HG03025 (cell line): ENCODE data around the gene SNX21.
"Not testable (repeated sequence)": the region's sequence is repeated elsewhere in the genome, so short reads cannot be mapped to it uniquely, and the experiment has no call there.

Source experiments
- ATAC-seq: cut with Tn5 transposase; IDR thresholded peaks from one replicate; pipeline ENCODE4 v1.9.1; 2021; ENCODE audit warnings: mild to moderate bottlenecking, moderate library complexity; ENCODE audit not compliant: unreplicated experiment, low FRiP score

SNX21 gene, protein sequence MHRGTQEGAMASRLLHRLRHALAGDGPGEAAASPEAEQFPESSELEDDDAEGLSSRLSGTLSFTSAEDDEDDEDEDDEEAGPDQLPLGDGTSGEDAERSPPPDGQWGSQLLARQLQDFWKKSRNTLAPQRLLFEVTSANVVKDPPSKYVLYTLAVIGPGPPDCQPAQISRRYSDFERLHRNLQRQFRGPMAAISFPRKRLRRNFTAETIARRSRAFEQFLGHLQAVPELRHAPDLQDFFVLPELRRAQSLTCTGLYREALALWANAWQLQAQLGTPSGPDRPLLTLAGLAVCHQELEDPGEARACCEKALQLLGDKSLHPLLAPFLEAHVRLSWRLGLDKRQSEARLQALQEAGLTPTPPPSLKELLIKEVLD

DNA sequence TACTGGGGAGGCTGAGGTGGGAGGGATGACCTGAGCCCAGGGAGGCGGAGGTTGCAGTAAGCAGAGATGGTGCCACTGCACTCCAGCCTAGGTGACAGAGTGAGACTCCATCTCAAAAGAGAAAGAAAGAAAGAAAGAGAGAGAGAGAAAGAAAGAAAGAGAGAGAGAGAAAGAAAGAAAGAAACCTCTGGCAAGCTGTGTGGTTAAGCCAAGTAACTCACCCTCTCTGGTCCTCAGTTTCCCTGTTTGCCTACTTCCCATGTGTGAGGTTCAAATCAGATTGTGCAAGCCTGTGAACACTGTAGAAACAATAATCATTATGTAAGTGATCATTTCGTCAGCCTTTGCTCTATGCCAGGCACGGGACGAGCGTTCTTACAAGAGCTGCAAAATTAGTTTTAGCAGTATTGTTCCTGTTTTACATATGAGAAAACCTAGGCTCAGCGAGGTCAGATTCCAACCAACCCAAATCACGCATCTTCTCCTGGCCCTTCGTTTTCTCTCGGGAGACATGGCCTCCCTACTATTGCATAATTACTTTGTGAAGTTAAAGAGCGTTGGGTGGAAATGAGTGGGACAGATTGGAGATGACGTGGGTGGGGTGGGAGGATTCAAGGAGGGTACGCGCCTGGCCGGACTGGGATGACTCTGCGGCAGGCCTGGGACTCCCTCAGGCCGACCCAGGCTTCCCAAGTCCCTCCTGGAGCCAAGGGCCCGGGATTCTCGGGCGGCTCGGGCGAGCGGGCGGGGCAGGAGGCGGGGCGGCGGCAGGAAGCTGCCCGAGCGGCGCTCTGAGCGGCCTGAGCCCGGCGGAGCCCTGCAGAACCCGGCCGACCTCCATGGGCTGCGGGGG lies at the start of gene SNX21:
TSS of gene SNX21 (plus strand) at position 770 of the 853 bp plus-strand sequence. CDS start 121 bp downstream, outside the sequence.
- ATAC-seq = no peak

DNA sequence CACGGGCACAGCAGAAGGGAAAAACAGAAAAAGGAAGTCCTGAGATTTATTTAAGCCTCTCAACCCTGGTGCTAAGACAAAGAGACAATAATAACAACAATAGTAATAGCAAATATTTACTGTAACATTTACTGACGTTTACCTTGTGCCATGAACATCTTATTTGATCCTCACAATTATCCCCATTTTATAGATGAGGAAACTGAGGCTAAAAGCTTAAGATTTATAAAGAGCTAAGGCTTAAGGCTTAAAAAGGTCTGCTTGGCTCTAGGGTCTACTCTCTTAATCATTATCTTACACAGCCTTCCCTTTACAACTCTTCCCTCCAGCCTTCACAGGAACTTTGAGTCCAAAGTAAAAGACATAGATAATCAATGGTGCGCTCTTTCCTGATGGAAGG lies 45.2 kb upstream of the SNX21 start:
- ATAC-seq = no peak

DNA sequence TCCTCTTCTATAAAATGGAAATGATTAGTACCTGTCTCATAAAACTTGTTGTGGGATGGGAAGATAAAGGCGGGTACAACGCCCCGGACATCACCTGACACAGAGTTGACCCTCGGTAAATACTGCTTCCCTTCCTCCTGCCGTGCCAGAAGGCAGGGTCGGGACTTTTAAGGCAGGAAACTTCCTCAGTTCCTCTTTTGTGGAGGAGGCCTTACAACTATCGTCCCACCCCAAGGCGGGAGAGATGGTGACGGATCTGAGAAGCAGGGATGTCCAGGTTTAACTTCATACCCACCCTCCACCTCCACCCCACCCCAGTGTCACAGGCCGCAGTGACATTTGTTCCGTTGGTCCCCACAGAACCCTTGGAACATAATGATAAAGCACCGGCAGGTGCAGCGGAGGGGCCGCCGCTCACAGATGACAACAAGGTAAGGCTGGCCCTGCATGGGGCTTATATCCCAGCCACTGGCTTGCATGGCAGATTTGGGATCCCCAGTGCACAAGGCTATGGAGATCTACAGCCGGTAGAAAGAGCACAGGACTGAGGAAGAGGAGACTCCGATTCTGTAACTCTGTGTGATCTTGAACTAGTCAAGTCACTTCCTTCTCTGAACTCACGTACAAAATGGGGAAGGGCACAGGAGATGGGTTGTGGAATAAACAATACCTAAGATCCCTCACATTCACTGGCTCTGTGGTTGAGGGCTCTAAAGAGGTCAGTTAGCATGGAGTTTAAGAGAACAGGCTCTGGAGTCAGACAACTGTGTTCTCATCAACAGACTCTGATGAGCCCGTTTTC lies 41.1 kb upstream of the SNX21 start:
- peak; percentile 9 for ATAC-seq

DNA sequence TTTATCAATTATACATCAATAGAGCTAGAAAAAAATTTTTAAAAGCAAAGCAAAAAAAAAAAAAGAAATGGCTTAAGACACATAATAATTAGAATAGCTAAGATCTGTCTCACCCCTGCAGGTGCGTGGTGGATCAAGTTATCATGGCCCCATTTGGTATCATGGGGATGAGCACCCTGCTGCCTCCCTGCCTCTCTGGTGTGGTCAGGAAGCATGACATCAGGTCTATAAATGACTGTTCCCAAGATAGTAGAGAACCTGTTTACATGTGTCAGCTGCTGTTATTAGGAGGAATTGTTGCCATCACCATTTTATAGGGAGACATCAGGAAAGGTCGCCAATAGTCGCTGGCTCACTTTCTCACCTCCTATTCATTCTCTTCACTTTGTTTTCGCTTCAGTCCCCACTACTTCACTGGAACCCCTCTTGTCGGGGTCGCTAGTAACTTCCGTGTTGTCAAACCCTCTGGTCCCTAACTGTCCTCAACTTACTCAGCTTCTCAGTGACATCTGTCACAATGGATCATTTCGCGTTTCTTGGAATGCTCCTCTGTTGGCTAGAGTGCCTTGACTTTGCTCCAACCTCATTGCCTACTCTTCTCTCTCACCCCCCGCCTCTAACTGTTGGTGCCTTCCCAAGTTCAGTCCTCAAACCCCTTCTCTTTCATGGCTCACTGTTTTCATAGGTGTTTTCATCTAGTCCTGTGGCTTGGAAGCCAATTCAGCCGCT lies 37.1 kb upstream of the SNX21 start:
- no peak for ATAC-seq

DNA sequence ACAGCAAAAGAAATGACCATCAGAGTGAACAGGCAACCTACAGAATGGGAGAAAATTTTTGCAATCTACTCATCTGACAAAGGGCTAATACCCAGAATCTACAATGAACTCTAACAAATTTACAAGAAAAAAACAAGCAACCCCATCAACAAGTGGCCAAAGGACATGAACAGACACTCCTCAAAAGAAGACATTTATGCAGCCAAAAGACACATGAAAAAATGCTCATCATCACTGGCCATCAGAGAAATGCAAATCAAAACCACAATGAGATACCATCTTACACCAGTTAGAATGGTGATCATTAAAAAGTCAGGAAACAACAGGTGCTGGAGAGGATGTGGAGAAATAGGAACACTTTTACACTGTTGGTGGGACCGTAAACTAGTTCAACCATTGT lies 36.1 kb upstream of the SNX21 start:
- ATAC-seq = not testable (repeated sequence)

DNA sequence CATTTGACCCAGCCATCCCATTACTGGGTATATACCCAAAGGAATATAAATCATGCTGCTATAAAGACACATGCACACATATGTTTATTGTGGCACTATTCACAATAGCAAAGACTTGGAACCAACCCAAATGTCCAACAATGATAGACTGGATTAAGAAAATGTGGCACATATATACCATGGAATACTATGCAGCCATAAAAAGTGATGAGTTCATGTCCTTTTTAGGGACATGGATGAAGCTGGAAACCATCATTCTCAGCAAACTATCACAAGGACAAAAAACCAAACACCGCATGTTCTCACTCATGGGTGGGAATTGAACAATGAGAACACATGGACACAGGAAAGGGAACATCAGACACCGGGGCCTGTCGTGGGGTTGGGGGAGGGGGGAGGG lies 35.6 kb upstream of the SNX21 start:
- not testable (repeated sequence) for ATAC-seq

DNA sequence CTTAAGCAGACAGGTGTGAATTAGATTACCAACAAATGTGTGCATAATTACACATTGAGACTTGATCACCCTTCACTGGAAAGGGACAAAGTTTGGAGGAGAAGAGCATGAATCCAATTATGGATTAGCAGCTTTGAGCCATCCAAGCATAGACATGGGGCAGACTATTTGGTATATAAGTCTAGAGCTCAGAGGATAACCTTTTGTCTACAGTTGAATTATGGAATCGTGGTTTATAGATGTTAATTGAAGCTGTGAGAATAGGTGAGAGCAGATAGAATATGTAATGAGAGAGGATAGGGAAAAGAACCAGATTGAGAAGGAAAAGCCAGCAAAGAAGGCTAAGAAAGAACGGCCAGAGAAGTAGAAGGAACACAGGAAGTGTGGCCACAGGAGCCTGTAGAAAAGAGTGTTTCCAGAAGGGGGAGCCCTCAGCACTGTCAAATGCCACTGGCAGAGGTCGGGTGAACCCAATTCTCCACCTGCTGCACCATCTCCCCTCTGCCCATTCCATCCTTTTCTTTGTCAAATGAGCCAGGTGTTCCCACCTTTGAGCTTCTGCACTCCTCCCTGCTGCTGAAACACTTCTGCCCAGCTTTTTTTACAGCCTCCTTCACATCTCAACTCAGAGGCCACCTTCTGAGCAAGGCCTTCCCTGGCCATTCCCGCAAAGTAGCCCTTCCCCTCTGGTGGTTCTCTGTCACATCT lies 34.5 kb upstream of the SNX21 start:
- ATAC-seq = no peak

DNA sequence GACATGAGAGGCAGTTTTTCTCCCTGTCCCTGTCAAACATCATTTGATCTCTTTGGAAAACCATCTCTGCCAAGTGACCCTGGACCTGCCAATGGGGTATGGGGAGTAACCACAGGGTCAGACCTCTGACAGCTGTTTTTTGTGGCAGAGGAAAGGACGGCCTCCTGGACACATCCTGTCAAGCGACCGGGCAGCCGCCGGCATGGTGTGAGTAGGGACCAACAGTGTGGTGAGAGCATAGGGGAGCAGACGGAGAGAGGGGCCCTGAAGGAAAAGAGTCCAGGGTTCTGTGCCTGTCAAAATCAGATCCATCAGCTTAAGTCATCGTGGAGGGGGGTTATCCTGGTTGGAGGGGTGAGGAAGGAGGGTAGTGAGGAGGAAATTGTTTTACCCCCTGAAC lies 31.7 kb upstream of the SNX21 start:
- ATAC-seq = no peak

DNA sequence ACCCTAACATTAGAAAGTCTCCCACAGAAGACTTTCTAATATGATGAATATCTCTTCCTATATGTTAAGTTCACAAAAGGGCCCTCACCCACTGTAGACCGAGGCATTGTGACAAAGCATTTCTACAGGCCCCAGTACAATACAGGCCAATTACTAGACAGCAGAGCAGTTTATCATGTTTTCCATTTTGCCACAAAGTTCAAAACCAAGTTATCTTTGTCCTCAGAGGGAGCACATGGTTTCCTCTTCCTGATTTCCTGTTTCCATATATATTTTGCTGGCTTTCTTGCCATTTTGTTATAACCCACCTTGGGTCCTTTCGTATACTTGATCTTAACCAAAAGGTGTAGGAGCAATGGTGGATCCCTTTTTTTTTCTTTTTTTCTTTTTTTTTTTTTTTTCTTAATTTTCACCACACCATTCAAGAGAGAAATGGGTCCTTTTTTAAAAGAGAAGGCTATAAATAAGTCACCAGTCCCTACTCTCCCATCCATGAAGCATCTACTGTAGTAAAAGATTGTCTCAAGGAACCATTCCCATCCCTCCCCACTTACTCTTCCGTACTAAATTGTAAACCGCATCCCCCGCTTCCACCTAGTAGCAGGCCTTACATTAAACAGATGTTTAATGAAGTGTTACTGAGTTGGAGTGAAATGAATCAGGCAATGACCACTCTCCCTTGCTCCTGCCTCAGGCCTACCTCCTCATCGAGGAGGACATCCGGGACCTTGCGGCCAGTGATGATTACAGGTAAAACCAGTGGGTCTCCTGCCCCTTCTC lies 23.2 kb upstream of the SNX21 start:
- no peak for ATAC-seq

DNA sequence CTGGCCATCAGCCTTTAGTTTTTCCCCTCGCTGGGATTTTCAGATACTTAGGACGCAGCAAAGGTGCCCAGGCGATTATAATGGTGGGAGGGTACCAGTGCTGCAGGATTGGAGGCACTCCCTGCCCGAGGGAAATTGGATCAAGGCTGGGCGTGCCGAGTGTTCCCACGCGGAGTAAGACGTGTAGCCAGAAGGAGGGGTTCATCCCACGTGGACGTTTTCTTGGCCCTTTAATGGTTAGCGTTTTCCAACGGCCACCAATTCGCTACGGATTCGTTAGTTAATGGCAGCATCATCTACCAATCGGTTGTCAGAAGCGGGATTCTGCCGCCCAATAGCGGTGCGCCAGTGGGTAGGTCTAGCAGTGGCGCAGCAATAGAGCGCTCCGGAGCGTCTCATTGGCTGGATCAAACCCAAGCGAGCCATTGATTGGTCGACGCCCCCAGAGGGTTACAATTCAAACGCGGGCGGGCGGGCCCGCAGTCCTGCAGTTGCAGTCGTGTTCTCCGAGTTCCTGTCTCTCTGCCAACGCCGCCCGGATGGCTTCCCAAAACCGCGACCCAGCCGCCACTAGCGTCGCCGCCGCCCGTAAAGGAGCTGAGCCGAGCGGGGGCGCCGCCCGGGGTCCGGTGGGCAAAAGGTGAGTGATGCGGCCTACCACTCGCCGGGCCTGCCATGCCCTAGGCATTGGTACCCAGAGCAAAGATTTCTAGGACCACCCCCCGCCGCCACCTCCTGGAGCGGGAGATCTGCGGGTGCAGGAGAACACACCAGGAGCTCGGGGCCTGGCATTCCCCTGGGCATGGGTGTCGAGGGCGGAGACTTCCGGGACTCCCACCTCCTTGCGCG lies 21.2 kb upstream of the SNX21 start, which contains the start of gene UBE2C:
TSS of gene UBE2C (plus strand) at position 488 of the 849 bp plus-strand sequence. CDS start at position 540, 52 bp downstream.
- ATAC-seq = peak; percentile 97

DNA sequence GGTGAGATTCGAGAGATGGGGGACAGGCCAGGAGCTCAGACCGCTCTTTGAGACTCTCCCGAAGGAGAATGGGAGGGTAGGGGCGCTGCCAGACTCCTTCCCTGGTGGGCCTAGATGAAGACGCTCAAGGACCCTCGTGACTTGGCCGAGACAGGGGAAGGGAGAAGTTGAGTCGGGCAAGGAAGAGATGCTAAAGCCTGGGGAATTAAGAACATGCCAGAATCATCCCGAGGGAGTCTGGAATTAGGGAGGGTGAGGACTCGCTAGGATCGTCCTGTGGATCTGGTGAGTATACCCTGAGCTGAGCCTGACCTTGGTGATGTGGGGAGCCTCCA lies 20.6 kb upstream of the SNX21 start:
- no peak for ATAC-seq

DNA sequence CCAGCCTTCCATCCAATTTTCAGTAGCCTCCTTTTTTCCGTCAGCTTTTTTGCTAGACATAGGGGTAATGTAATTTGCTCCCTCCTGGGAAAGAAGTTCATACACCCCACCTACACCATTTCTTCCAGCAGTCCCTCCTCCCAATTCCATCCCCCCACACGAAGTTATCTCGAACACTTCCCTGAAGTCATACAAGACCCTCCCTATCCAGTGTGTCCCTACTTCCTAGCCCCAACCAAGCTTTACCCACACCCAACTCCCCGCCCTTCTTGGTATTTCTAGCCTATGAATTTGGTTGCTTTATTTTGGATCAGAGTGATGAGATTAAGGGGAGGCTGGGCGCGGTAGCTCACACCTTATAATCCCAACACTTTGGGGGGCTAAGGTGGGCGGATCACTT lies 20.1 kb upstream of the SNX21 start:
- no peak for ATAC-seq

DNA sequence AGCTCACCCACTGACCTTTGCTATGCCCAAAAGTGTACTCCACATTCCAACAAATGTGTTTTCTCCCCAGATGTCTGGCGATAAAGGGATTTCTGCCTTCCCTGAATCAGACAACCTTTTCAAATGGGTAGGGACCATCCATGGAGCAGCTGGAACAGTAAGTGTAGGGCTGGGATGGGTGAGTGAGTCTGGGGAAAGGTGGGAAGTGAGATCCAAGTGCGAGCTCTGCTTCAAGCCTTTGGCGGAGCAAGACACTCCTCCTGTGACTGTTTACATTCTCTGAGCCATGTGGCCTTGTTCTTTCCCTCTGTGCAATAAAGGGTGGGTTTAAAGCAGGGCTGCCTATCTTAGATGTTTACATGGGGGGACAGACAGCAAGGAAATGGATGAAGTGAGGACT lies 19.3 kb upstream of the SNX21 start:
- no peak for ATAC-seq

DNA sequence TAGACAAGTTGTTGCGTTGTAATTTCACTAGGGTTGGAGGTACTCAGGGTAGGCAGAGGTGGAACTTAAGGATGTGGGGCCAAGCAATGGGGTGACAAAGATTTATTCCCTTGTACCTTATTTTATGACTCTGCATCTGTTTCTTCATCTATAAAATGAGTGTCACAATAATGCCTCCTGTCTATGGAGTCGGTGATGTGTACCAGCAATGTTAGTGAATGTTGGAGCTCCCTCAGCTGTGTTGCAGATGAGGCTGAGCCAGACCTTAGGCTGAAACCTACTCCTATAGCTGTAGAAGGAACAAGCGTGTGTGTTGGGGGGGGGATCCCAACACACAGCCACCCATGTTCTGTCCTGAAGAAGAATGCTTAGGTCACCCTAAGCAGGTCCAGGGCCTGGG lies 16.6 kb upstream of the SNX21 start:
- no peak for ATAC-seq

DNA sequence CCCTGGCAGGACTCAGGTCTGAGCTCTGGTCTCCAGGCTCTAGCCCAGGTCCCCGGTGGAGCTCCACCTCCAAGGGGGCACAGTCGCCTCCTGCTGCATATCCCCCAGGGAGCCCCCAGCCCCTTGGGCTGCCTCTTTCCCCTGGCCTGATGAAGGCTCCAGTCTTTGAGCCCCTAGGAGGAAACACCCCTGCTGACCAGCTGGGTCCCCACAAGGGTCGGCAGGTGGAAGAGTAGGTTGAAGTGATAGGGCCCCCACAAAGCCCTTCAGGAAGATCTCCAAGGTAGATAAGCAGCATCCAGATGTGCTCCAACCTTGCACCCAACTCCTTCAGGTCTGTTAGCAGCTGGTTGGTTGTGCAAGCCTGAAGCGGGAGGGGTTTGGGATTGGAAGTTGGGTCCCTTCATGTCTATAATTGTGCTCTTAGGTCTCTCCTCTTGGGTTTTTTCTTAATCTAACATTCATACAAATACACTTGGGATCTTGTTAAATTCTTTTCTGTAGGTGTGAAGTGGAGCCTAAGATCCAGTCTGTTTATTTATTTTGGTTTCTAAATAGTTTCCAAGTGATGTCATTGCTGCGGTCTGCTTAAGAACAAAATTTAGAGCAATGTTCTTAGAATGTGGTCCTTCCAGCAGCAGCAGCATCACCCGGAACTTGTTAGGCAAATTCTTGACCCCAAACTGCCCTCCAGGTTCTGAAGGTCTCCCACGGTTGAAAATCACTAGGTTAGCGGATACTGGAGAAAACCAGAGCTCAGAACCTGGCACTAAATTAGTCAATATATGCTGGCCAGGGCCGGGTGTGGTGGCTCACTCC lies 16.0 kb upstream of the SNX21 start:
- ATAC-seq = no peak

DNA sequence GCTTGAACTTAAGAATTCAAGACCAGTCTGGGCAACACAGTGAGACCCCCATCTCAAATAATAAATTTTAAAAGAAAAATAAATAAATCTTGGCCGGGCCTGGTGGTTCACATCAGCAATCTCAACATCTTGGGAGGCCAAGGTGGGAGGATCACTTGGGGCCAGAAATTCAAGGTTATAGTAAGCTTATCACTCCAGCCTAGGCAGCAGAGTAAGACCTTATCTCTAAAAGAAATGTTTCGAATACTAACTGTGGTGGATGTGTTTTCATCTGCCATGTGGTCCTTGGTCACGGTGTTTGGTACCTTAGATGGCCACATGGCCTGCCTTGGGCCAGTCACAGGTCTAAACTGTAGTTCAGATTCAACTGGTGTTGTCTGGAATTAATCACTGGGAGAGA lies 15.4 kb upstream of the SNX21 start:
- ATAC-seq = no peak

DNA sequence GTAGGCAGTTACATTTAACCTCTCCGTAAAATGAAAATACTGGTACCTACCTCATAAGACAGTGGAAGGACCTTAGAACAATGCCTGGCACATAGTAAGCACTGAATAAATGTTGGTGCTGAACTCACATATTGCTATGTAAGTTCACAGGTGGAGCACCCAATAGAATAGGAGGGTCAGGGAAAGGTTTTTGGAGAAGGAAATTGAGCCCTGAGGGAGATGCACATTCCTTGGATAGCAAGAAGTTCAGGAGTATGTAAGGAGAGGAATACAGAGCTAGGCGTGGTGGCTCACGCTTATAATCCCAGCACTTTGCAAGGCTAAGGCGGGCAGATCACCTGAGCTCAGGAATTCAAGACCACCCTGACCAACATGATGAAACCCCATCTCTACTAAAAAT lies 14.1 kb upstream of the SNX21 start:
- ATAC-seq = no peak
